Epithelial cell of proximal tubule (primary cell): ENCODE data around the gene METTL5. TPM values are rescaled to one million over a fixed set of nuclear protein-coding genes. Genes with fewer than 3 reads are reported as not detected.

Experiments used
- DNase-seq: peaks from one replicate; pipeline ENCODE4 v3.0.0-alpha.2; 2011; ENCODE audit warnings: low read depth
- H3K4me3 ChIP-seq: 2 replicates; pipeline ENCODE4 v1.5.1; 2011; ENCODE audit warnings: low read depth, mild to moderate bottlenecking, low read length
- CTCF ChIP-seq: conservative IDR thresholded peaks from 2 replicates; pipeline ENCODE4 v1.5.1; 2012; ENCODE audit warnings: low read depth, mild to moderate bottlenecking, low read length
- total RNA-seq: library from RNA; depleted of rRNA; stranded (reverse); fragments of >200 nt; gene quantifications from 2 replicates; pipeline ENCODE4 v1.2.3, GENCODE V29; 2015

METTL5 gene
- total RNA-seq, 1 donor from 2014 or later = 76.0 TPM

GRCh38 chr2:169775354-169775753 is 49.4 kb downstream of the METTL5 start:
- no peak for DNase-seq
- H3K4me3 ChIP-seq = no peak overlapping the region
- no peak for TF ChIP-seq CTCF

DNA sequence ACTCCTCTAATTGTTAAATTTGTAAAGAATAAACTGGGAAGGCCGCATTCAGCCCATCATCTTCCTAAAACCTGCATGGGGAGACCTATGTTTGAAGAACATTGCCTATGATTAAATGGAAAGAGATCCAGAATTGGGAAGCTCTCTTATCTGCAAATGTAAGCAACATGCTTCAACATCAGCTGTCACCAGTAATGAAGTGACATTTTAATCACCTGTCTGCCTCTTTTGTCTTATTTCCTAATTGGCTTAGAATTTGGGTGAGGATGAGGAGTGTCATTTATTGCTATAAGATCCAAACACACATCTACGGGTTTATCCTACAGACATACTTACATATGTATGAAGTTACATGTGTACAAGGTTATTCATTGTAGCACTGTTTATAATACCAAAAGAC is 52.1 kb downstream of the METTL5 start:
- no peak overlapping the region for H3K4me3 ChIP-seq
- TF ChIP-seq CTCF = no peak
- no peak for DNase-seq

DNA sequence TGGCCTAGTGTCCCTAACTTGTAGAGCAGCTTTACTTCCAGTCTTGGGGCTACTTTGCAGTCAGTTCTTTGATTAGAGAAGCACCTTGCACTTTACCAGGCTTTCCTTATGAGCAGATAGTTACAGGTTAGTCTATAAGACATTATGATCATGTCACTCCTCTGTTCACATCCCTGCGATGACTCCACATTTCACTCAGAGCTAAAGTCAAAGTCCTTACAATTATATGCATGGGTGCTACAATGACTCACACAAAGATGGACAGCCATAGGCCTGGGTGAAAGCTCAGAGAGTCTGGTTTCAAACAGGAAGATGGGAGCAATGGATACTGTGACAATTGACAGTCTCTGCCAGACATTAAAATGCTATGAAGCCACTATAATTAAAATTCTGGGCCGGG is 53.1 kb downstream of the METTL5 start:
- no peak overlapping the region for H3K4me3 ChIP-seq
- DNase-seq = peak; percentile 56

DNA sequence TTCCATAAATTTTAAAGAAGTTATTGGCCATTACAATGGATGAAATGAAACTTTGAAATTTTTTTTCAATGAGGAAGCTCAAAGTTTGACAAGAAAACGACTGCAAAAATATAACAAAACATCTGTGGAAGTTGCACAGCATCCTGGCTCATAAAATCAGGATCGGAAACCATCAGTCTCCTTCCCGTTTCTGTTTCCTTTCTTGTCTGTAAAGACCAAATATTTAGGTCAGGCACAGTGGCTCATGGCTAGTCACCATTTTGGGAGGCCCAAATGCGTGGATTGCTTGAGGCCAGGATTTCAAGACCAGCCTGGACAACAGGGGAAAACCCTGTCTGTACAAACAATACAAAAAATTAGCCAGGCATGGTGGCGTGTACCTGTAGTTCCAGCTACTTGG is 53.7 kb downstream of the METTL5 start:
- no peak overlapping the region for H3K4me3 ChIP-seq
- TF ChIP-seq CTCF = no peak
- no peak for DNase-seq

More for the DNA sequence above, 53.1 kb downstream of the METTL5 start:
- TF ChIP-seq CTCF = no peak

DNA sequence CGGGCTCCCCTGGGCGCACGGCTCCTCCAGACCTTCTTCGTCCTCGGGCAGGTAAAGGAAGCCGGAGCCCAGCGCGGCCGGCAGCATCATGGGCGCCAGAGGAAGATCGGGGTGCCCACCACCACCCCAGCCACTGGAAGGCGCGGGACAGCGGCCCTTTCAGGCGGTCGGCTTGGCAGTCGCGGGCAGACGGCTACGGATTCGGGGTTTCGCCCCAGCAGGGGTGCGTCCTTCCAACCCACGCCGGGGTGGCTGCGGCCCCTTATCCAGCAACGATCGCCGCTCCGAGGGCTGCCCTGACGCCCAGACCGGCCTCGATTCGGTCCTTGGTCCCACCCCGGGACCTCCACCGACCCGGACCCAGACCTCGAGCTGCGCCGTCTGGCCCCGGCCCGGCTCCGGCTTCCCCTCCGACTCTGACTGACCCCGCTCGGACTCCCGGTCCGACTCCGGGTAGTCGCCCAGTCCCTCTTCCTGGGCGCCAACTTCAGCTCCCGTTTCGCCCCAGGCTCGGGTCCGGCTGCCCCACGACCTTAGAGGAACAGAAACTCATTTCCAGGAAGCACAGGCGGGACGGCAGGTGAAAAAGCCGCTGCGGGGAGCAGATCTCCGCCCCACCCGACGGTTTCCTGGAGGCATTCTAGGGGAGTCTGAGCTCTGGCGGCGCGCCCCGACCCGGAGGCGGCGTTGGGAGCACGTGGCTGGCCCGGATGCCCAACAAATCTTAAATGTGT is 56.3 kb downstream of the METTL5 start:
- no peak for TF ChIP-seq CTCF
- DNase-seq = no peak
- peak overlapping the region; percentile 49 for H3K4me3 ChIP-seq

DNA sequence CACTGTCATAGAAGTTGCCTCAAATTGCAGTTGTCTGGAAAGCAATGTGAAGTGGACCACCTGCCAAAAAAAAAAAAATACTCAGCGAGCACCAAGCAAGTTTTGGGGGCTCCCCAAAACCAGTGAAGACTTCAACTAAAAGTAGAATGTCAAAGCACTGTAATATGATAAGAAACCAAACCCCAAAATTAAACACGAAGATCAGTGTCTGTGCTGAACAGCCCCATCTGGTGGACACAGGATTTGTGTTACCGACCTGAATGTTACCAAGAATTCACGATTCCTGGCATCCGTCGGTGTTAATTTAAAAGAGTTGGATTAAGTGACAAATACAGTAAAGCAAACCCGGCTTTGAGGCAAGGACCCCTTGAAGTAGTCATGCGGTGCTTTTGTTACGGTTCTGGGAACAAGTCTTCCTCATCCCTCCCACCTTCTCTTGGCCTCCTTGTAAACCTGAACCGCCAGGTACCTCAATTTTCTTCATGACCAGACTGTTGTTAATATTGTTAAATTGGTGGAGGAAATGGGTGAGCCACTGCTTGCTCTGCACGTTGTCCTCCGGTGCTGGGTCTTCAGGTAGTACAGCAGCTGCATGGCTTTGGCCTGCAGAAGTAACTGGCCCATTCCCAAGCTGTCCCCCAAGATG is 57.3 kb downstream of the METTL5 start:
- H3K4me3 ChIP-seq = no peak overlapping the region
- peak; percentile 83 for TF ChIP-seq CTCF
- no peak for DNase-seq

- no peak overlapping the region for H3K4me3 ChIP-seq
- TF ChIP-seq CTCF = no peak
- no peak for DNase-seq
Measured at GRCh38 chr2:169765523-169765922, 59.2 kb downstream of the METTL5 start.
